ENCODE results near the gene MDM2.
A peak's percentile ranks its signal among the peaks of the same experiment; 100 is the strongest.
"Not testable (repeated sequence)": the region's sequence is repeated elsewhere in the genome, so short reads cannot be mapped to it uniquely, and the experiment has no call there.

Gene MDM2

DNA sequence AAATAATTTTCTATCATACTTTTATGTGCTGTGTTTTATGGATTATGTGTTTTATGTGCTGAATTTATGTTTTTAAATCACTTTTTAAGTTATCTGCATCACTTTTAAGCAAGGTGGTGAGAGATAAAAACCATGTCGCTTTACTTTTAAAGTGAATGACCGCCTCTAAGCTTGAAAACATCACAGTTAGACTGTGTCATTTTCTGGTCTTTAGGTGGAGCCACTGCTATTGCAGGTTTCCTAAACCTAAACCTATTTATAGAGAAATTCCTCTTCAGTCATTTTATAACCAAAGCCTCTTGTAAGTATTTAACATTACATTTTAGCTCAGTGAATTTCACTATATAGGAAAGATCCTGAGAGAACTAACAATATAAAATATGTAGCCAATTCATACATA is 21.0 kb upstream of the MDM2 start:
- DNase-seq (ENCODE audit: low read depth) = no peak

DNA sequence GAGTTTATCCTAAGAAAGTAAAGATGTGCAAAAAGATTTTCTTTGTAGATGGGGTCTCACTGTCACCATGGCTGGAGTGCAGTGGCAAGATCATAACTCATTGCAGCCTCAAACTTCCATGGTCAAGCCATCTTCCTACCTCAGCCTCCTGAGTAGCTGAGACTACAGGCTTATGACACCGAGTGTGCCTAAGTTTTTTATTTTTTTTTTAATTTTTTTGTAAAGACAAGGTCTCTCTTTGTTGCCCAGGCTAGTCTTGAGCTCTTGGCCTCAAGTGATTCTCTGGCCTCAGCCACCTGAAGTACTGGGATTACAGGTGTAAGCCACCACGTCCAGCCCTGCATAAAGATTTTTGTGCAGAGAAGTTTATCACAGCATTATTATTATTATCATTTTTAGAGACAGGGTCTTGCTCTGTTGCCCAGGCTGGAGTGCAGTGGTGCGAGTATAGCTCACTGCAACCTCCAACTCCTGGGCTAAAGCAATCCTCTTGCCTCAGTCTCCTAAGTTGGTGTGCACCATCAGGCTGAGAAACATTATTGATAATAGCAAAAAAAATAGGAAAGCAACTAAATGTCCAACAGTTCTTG is 19.3 kb upstream of the MDM2 start:
- DNase-seq (ENCODE audit: low read depth) = no peak

DNA sequence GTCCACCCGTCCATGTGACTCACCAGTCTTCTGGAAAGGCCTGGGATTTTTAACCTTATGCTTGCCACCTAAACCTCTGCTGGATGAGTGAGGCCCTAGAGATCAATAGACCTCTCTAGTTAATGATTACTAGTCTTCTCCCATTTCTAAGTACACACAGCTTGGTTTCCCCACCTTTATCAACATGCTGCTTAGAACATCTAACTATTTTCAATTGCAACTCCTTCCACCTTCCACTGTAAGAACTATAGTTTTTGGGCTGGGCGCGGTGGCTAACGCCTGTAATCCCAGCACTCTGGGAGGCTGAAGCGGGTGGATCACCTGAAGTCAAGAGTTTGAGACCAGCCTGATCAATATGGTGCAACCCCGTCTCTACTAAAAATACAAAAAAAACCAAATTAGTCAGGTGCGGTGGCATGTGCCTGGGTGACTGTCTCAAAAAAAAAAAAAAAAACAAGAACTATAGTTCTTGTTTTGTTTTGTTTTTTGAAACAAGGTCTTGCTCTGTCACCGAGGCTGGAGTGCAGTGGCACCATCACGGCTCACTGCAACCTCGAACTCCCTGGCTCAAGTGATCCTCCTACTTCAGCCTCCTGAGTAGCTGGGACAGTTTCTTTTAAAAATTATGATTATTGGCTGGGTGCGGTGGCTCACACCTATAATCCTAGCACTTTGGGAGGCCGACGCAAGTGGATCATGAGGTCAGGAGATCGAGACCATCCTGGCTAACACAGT is 18.7 kb upstream of the MDM2 start:
- DNase-seq (ENCODE audit: low read depth) = no peak

DNA sequence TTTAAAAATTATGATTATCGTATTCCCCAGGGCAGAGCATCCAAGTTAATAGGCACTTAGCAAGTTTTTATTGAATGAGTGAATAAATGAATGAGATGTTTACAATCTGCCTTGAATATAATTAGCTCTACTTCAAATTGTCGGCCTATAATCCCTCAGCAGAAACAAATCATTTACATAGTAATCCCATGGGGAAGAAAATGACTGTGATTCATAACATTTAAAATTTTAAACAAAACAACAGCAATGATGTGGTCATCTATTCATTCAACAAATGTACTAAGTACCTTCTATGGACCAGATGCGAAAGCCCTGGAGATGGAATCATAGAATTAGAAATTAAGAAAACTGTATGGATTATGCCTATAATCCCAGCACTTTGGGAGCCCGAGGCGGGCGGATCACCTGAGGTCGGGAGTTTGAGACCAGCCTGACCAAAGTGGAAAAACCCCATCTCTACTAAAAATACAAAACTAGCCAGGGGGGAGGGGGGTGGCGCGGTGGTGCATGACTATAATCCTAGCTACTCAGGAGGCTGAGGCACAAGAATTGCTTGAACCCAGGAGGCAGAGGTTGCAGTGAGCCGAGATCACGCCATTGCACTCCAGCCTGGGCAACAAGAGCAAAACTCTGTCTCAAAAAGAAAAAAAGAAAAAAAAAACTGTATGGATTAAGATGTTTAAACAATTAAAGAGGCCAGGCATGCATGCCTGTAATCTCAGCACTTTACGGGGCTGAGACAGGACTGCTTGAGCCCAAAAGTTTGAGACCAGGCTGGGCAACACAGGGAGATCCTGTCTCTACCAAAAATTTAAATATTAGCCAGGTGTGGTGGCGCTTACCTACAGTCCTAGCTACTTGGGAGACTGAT is 17.7 kb upstream of the MDM2 start:
- DNase-seq (ENCODE audit: low read depth) = no peak

DNA sequence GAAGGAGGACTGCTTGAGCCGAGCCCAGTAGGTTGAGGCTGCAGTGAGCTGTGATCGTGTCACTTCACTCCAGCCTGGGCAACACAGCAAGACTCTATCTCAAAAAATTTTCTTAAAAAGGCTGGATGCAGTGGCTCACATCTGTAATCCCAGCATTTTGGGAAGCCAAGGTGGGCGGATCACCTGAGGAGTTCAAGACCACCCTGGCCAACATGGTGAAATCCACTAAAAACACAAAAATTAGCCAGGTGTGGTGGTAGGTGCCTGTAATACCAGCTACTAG is 17.1 kb upstream of the MDM2 start:
- DNase-seq (ENCODE audit: low read depth) = no peak

DNA sequence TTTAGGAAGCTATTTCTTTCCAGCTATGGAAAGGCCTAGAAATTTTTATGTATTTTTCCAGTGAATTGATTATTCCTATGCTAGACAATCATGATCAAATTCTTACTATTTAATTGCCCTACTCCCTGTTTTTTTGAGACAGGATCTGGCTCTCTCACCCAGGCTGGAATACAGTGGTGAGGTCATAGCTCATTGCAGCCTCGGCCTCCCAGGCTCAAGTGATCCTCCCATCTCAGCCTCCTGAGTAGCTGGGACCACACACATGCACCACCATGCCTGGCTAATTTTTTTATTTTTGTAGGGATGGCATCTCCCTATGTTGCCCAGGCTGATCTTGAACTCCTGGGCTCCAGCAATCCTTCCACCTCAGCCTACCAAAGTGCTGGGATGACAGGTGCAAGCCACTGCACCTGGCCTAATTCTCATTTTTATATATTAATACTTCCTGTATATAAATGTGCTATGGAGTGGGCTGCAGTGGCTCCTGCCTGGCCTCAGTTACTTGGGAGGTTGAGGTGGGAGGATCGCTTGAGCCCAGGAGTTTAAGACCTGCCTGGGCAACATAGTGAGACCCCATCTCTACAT is 16.0 kb upstream of the MDM2 start:
- DNase-seq (ENCODE audit: low read depth) = no peak

DNA sequence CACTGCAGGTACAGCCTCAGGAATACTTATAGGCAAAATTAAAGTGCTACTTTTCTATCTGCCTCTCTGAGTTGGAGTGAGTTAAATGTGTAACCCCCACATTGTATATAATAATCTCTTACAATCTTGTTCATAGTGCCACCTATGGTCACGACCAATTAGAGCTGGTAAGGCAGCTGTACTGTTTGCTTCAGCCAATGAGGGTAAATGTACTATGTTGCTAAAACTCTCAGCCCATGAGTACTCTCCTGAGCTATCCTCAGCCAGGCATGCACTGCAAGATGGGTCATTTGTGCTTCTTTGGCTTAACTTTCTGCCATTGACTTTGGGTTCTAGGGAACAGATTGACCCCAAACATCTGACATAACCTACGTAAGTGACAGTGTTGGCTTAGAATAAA is 15.0 kb upstream of the MDM2 start:
- DNase-seq (ENCODE audit: low read depth) = no peak

DNA sequence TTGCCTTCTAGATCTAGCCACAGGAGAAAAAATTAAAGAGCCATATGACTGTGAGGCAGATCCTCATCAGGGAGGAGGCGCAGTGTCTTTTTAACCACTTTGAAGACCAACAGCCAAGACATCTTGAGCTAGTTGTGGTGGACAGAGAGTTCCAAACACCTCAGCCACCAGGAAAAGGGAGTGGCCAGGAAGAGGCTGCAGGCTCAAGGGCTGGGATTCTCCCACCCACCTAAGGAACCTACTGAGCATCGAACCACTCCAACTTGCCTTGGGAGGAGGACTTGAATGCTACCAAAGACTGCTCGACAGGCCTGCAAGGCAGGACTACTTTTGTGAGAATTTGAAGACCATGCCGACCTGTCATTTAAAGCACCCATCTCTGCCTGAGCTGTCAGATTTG is 14.5 kb upstream of the MDM2 start:
- no peak for DNase-seq (ENCODE audit: low read depth)

DNA sequence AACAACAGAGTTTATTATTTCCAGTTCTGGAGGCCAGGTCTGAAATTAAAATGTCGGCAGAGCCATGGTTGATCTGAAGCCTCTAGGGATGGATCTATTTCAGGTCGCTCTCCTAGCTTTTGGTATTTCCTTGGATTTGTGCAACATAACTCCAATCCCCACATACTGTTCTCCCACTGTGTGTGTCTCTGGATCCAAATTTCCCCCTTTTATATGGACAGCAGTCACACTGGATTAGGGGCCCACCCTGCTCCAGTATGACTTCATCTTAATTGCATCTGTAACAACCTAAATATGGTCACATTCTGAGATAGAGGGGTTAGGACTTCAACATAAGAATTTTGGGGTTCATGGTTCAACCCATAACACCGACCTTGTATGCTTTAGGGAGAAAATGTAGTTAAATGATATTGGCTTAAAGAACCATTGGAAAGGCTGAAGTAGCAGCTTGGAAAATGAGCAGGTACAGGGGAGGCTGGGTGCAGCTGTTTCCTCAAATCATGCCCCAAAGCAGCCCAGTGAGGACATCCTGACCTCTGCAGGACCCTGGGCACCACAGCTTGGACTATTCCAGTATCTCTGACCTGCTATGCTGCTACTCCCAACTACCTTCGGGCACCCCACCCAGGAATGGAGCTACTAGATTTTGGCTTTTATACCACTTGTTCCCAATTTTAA is 13.9 kb upstream of the MDM2 start:
- DNase-seq (ENCODE audit: low read depth) = no peak

DNA sequence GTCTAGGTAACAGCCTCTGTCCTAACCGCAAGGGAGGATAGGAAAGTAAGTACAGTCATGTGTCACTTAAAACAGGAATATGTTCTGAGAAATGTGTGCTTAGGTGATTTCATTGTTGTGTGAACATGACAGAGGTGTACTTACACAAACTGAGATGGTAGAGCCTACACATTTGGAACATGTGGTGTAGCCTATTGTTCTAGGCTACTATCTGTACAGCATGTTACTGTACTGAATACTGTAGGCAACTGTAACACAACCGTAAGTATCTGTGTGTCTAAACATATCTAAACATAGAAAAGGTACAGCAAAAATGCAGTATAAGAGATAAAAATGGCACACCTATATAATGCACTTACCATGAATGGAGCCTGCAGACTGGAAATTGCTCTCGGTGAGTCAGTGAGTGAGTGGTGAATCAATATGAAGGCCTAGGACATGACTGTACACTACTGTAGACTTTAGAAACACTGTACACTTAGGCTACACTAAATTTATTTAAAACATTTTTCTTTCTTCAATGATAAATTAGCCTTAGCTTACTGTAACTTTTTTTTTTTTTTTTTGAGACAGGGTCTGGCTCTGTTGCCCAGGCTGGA is 13.2 kb upstream of the MDM2 start:
- no peak for DNase-seq (ENCODE audit: low read depth)

DNA sequence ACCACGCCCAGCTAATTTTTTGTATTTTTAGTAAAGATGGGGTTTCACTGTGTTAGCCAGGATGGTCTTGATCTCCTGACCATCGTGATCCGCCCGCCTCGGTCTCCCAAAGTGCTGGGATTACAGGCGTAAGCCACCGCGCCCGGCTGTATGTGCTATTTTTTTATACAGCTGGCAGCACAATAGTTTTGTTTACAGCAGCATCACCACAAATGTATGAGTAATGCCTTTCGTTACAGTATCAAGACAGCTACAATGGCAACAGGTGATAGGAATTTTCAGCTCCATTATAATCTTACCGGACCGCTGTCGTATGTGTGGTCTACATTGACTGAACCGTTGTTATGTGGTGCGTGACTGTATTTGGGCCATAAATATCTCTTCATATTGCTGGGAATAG is 11.6 kb upstream of the MDM2 start:
- no peak for DNase-seq (ENCODE audit: low read depth)

DNA sequence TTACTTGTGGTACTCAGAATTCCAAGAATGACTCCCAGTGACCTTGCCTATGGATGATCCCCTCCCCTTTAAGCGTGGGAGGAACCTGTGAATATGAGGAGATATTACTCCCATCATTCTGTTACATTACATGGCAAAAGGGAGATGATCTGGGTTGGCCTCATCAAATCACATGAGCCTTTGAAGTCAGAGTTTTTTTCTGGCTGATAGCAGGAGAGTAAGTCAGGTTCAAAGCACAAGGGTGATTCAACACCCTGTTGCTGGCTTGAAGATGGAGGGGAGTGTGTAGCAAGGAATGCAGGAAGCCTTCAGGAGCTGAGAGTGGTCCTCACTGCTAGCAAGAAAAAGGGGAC is 9.1 kb upstream of the MDM2 start:
- DNase-seq (ENCODE audit: low read depth) = no peak

DNA sequence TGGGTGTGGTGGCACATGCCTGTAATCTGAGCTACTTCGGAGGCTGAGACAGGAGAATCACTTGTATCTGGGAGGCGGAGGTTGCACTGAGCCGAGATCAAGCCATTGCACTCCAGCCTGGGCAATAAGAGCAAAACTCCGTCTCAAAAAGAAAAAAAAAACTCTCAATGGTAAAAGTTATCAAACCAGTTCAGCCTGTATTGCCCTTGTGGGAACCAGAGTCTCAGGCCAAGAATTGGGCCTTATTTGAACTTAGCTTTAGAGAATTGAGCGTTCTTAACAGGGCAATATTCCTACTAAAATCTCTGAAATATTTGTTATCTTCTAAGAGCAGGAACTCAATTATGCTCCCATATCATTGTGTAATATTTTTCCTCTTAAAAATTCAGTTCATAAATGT is 7.7 kb upstream of the MDM2 start:
- no peak for DNase-seq (ENCODE audit: low read depth)

DNA sequence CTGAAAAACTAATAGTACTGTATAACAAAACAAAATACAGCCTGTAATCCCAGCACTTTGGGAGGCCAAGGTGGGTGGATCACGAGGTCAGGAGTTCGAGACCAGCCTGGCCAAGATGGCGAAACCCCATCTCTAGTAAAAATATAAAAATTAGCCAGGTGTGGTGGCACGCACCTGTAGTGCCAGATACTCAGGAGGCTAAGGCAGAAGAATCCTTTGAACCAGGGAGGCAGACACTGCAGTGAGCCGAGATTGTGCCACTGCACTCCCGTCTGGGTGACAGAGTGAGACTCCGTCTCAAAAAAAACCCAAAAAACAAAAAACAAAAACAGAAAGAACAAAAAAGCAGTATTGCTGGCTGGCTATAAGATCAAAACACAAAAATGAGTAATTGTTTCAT is 6.9 kb upstream of the MDM2 start:
- not testable (repeated sequence) for DNase-seq (ENCODE audit: low read depth)

DNA sequence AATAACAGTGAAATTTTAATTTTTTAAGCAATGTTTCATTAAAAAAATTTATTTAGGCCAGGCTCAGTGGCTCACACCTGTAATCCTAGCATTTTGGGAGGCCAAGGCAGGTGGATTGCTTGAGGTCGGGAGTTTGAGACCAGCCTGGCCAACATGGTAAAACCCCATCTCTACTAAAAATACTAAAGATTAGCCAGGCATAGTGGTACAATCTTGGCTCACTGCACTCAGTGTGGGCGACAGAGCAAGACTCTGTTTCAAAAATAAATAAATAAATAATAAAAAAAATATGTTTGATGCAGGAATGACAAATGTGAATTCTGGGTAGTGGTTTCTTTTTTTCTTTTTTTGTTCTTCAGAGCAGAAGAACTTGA is 5.6 kb upstream of the MDM2 start:
- DNase-seq (ENCODE audit: low read depth) = not testable (repeated sequence)

DNA sequence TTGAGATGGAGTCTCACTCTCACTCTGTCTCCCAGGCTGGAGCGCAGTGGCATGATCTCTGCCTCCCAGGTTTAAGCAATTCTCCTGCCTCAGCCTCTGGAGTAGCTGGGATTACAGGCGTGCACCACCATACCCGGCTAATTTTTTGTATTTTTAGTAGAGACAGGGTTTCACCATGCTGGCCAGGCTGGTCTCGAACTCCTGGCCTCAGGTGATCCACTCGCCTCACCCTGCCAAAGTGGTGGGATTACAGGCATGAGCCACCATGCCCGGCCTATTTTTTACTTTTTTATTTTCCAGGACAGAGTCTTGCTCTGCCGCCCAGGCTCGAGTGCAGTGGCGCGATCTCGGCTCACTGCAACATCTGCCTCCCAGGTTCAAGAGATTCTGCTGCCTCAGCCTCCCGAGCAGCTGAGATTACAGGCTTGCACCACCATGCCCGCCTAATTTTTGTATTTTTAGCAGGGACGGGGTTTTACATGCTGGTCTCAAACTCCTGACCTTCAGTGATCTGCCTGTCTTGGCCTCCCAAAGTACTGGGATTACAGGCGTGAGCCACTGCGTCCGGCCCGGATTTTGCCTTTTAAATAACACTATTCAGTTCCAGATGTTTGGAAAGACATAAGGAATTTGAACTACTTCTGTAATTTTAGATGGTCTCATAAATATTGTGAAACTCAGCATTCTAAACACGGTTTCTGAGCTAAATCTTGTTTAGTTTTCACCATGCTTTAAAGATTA is 4.9 kb upstream of the MDM2 start:
- DNase-seq (ENCODE audit: low read depth) = peak; percentile 53

DNA sequence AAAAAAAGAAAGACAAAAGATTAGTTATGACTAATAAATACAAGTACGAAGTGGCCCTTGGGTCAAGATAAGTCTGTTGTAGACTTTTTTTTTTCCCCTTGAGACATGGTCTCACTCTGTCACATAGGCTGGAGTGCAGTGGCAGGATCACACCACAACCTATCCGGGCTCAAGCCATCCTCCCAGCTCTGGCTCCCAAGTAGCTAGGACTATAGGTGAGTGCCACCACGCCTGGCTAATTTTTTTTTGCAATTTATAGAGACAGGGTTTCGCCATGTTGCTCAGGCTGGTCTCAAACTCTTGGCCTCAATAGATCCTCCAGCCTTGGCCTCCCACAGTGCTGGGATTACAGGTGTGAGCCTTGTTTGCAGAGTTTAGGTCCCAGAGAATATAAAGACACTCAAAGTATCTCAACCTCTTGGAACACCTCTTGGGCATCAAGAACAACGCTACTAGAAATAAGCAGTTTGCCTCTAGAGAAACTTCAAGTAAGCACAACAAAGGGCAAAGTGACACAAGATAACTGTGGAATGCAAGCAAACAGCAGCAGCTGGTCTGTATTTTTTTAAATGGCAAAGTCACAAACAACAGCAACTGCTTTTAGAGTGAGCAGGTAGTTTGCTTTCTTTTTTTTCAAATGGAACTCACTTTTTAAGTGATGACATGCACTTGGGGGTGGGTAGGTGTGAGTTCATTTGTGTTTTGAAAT is 3.9 kb upstream of the MDM2 start:
- no peak for DNase-seq (ENCODE audit: low read depth)

DNA sequence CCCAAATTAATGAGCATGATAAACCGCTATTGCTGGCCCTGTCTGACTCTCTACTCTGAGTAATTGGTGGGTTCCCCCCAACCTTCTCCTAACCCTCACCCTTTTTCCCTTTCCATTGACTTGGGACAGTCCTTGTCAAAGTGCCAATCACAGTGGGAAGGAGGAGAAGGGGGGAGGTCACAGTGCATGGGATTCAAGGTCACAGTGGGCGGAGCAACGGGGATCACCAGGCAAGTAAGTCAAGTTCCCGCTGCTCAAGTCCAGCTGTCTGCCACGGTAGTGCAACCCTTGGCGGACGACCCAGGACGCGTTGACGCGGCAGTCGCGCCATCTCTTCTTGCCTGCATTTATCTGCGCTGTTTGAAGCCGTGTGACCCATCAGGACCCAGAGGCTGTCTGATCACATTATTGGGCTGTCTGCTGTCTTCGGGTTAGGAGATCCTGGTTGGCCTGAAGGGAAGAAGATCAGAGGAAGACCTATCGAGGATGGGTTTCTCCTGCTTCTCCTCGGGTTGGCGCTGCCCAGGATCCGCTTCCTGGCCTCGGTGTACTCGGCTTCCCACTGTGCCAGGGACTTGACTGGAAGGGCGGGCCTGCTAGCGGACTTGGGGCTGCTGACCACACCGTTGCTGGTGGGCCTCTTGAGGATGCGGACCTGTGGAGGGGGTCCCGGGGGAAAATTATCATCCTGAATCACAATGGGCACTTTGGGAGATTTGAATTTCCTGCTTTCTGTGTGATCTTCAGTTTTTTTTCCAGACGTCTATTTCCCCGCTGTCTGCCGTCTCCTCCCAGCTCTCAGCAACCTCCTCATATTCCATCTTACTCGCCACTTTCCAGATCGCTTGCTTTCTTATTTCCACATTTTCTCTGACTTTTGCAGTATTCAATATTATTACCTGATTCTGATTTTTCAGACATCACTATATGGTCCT is 3.1 kb upstream of the MDM2 start:
- DNase-seq (ENCODE audit: low read depth) = no peak

DNA sequence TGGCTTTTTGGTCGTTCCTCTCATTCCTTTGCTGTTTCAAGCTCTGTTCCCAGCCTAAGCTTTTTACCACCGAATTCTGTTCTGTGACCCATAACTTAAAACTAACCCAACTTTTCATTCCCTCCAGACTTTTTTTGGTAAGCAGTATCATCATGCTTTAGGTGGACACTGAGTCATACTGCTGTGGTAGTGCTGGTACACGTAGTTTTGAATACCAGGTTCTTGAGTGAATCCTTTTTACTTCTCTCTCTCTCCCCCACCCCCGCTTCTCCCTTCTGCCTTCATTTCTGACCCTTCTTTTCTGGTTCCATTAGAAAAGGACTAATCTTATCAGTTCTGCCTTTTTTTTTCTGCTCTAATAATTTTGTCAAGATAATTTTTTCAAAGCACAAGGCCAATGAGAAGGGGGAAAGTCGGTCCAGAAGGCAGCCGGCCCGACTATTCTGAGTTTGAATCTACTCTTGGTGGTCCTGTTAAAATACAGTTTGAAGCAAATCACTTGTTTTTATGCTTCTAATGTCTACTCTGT is 2.3 kb upstream of the MDM2 start:
- no peak for DNase-seq (ENCODE audit: low read depth)

All from GM04504 (cell line).